Vagina (tissue), 2 donors: ENCODE measurements around the gene ADAP1.

Source experiments
- CTCF ChIP-seq, 3 experiments: fragments of 450-650 bp in 2 of 3; fragments of 200-600 bp in 1 of 3; sonication (generic) in 1 of 3; IDR thresholded peaks; one replicate each; pipeline ENCODE4 v1.5.1; 2017 to 2019; ENCODE audit warnings: antibody characterized with exemption in 3 of 3, mild to moderate bottlenecking in 2 of 3, moderate library complexity in 2 of 3
- POLR2A ChIP-seq, 2 donors: fragments of 450-650 bp; IDR thresholded peaks; one replicate each; pipeline ENCODE4 v1.6.1; 2017; ENCODE audit warnings: antibody characterized with exemption in 2 of 2, mild to moderate bottlenecking in 2 of 2, moderate library complexity in 2 of 2
- POLR2AphosphoS5 ChIP-seq, 2 donors: sonication (generic); formaldehyde crosslinking; IDR thresholded peaks; one replicate each; pipeline ENCODE4 v1.9.0; 2017; ENCODE audit warnings: antibody characterized with exemption in 2 of 2, mild to moderate bottlenecking in 2 of 2, low read depth in 1 of 2; ENCODE audit not compliant: insufficient read depth in 1 of 2

GRCh38 chr7:877312-878232 is 76.9 kb downstream of the ADAP1 start:
- TF ChIP-seq CTCF (IDR thresholded peaks at IDR 0.05) (no peak), POLR2A (IDR thresholded peaks at IDR 0.05) (no peak), POLR2AphosphoS5 (IDR thresholded peaks at IDR 0.05; ENCODE audit: insufficient read depth in 1 of 2, low read depth in 1 of 2) (no peak)
